CD14-positive monocyte (primary cell): ENCODE results near the gene MXRA7. TPM values are rescaled to one million over a fixed set of nuclear protein-coding genes. Genes with fewer than 3 reads are reported as not detected.
"Not testable (repeated sequence)": the region's sequence is repeated elsewhere in the genome, so short reads cannot be mapped to it uniquely, and the experiment has no call there.

Experiments
- DNase-seq, 3 donors: peaks; one replicate each; pipeline ENCODE4 v3.0.0-alpha.2; 2011 to 2022
- H2AFZ ChIP-seq: 2 replicates; pipeline ENCODE4 v1.6.0; 2012; ENCODE audit warnings: mild to moderate bottlenecking, low read depth, low read length, inconsistent platforms; ENCODE audit not compliant: insufficient read depth, poor library complexity, severe bottlenecking
- H3K27ac ChIP-seq, 2 donors: 1 replicate in 1 of 2; 2 replicates in 1 of 2; pipeline ENCODE4 v1.5.1; 2012 to 2013; ENCODE audit warnings: low read length in 2 of 2, control low read depth in 1 of 2, inconsistent platforms in 1 of 2, low read depth in 1 of 2, mild to moderate bottlenecking in 1 of 2
- H3K27me3 ChIP-seq, 2 donors: one replicate each; pipeline versions ENCODE4 v1.6.0 to v1.6.1; 2011 to 2013; ENCODE audit warnings: low read length in 2 of 2; ENCODE audit not compliant: control insufficient read depth in 2 of 2, insufficient read depth in 2 of 2
- H3K36me3 ChIP-seq, 2 donors: replicated peaks in 1 of 2; 1 replicate in 1 of 2; 2 replicates in 1 of 2; pipeline versions ENCODE4 v1.5.1 to v1.6.1; 2012 to 2013; ENCODE audit warnings: low read length in 2 of 2, control low read depth in 1 of 2, inconsistent platforms in 1 of 2, mild to moderate bottlenecking in 1 of 2; ENCODE audit not compliant: insufficient read depth in 2 of 2, control insufficient read depth in 1 of 2
- H3K4me1 ChIP-seq, 2 donors: 1 replicate in 1 of 2; 2 replicates in 1 of 2; pipeline versions ENCODE4 v1.5.1 to v1.6.1; 2012 to 2013; ENCODE audit warnings: low read length in 2 of 2, control low read depth in 1 of 2, inconsistent platforms in 1 of 2, mild to moderate bottlenecking in 1 of 2, moderate library complexity in 1 of 2; ENCODE audit not compliant: insufficient read depth in 2 of 2, control insufficient read depth in 1 of 2
- H3K4me2 ChIP-seq: replicated peaks from 2 replicates; pipeline ENCODE3; 2012; ENCODE audit warnings: low read length, moderate library complexity, mild to moderate bottlenecking; ENCODE audit not compliant: poor library complexity, severe bottlenecking; ENCODE audit errors: extremely low read depth
- H3K4me3 ChIP-seq, 3 experiments: fragments of 200-600 bp in 1 of 3; sonication (generic) in 1 of 3; replicated peaks in 1 of 3; 1 replicate in 2 of 3; 2 replicates in 1 of 3; pipeline ENCODE4 v1.5.1; 2011 to 2013; ENCODE audit warnings: low read length in 3 of 3, mild to moderate bottlenecking in 3 of 3, control low read depth in 2 of 3, low read depth in 2 of 3, inconsistent platforms in 1 of 3, moderate library complexity in 1 of 3
- H3K79me2 ChIP-seq: 2 replicates; pipeline ENCODE4 v1.6.0; 2012; ENCODE audit warnings: mild to moderate bottlenecking, control low read depth, inconsistent platforms, low read length, moderate library complexity; ENCODE audit not compliant: insufficient read depth
- H3K9ac ChIP-seq: 2 replicates; pipeline ENCODE4 v1.6.0; 2017; ENCODE audit warnings: low read length, mild to moderate bottlenecking; ENCODE audit not compliant: insufficient read depth, poor library complexity, severe bottlenecking
- H3K9me3 ChIP-seq, 2 donors: replicated peaks in 1 of 2; 1 replicate in 1 of 2; 2 replicates in 1 of 2; pipeline versions ENCODE4 v1.5.1 to v1.6.1; 2012 to 2013; ENCODE audit warnings: low read length in 2 of 2, control low read depth in 1 of 2; ENCODE audit not compliant: control insufficient read depth in 1 of 2, insufficient read depth in 1 of 2
- H4K20me1 ChIP-seq: 2 replicates; pipeline ENCODE4 v1.6.0; 2012; ENCODE audit warnings: mild to moderate bottlenecking, low read length, control low read depth, moderate library complexity; ENCODE audit not compliant: insufficient read depth
- H3K27ac Mint-ChIP-seq, 7 donors: one replicate each; pipeline ENCODE4 v1.8.0; 2020; ENCODE audit warnings: mild to moderate bottlenecking in 7 of 7, mixed read lengths in 7 of 7, moderate library complexity in 6 of 7, inconsistent platforms in 2 of 7
- H3K27me3 Mint-ChIP-seq, 3 donors: one replicate each; pipeline ENCODE4 v1.8.0; 2021 to 2022; ENCODE audit warnings: low read depth in 3 of 3, mild to moderate bottlenecking in 3 of 3, mixed read lengths in 3 of 3, moderate library complexity in 3 of 3, inconsistent platforms in 1 of 3
- H3K36me3 Mint-ChIP-seq, 2 donors: one replicate each; pipeline ENCODE4 v1.8.0; 2020; ENCODE audit warnings: mixed read lengths in 2 of 2, inconsistent platforms in 1 of 2, mild to moderate bottlenecking in 1 of 2
- H3K4me1 Mint-ChIP-seq: one replicate; pipeline ENCODE4 v1.8.0; 2020; ENCODE audit warnings: mild to moderate bottlenecking, mixed read lengths
- H3K4me3 Mint-ChIP-seq, 2 donors: one replicate each; pipeline ENCODE4 v1.8.0; 2020; ENCODE audit warnings: mild to moderate bottlenecking in 2 of 2, mixed read lengths in 2 of 2, moderate library complexity in 1 of 2
- H3K9me3 Mint-ChIP-seq, 7 donors: one replicate each; pipeline ENCODE4 v1.8.0; 2020 to 2022; ENCODE audit warnings: mixed read lengths in 7 of 7, mild to moderate bottlenecking in 6 of 7, moderate library complexity in 6 of 7, inconsistent platforms in 2 of 7
- CTCF ChIP-seq: fragments of 200-600 bp; IDR thresholded peaks from one replicate; pipeline ENCODE4 v1.8.0; 2022; ENCODE audit warnings: antibody characterized with exemption, mild to moderate bottlenecking
- WGBS: methylation state at CpG from one replicate; pipeline ENCODE4 v1.1.5; 2013; ENCODE audit warnings: missing lambda C conversion rate; ENCODE audit not compliant: insufficient coverage; 5-methylcytosine and 5-hydroxymethylcytosine counted together
- intact Hi-C, 2 donors: fragments of 100-400 bp; cut with micrococcal nuclease; formaldehyde crosslinking; loops; one replicate each; pipeline versions ENCODE4 v1.15.0 to v1.15.1; 2023
- polyA plus RNA-seq, 3 donors: library from polyadenylated mRNA; depleted of rRNA in 1 of 3; unstranded in 2 of 3; stranded (reverse) in 1 of 3; fragments of 300-500 nt in 2 of 3; fragments of >200 nt in 1 of 3; fragmentation: Illumina TruSeq in 2 of 3; gene quantifications; 1 replicate in 2 of 3; 2 replicates in 1 of 3; pipeline ENCODE4 v1.2.3, GENCODE V29; 2012 to 2021

MXRA7 gene
- polyA plus RNA-seq, 3 donors = 0.13 to 0.81 (median 0.30) TPM

GRCh38 chr17:76747716-76748363 lies 37.1 kb upstream of the MXRA7 start:
- H2AFZ ChIP-seq = no peak overlapping the region
- H3K36me3 ChIP-seq = peaks cover 40 to 91% of the 10 kb centered on the region in 2 donors
- Mint-ChIP-seq H3K27me3 (no peaks in the 10 kb centered on the region), H3K9me3 (no peaks in the 10 kb centered on the region), H3K4me3 (no peak overlapping the region), H3K36me3 (peaks cover 58 to 96% of the 10 kb centered on the region in 2 donors), H3K4me1 (peaks cover 4% of the 10 kb centered on the region), H3K27ac (peak overlapping the region in 3 of 7 donors; percentile 16 to 60 (median 41))
- H3K27me3 ChIP-seq = no peaks in the 10 kb centered on the region
- H3K27ac ChIP-seq = no peak overlapping the region
- H3K79me2 ChIP-seq = no peaks in the 10 kb centered on the region
- DNase-seq = no peak
- H3K4me1 ChIP-seq = no peaks in the 10 kb centered on the region
- intact Hi-C loops = no loop called here
- H3K4me2 ChIP-seq = no peak overlapping the region
- no peak overlapping the region for H3K9ac ChIP-seq
- 73% methylated on average over 6 of the region's 9 CpGs for WGBS
- no peaks in the 10 kb centered on the region for H3K9me3 ChIP-seq
- no peaks in the 10 kb centered on the region for H4K20me1 ChIP-seq
- no peak overlapping the region for H3K4me3 ChIP-seq
- no peak for TF ChIP-seq CTCF

- H3K9ac ChIP-seq, H3K4me2 ChIP-seq, H2AFZ ChIP-seq, H3K27me3 ChIP-seq, H3K27ac Mint-ChIP-seq, H3K4me1 Mint-ChIP-seq, H3K4me1 ChIP-seq, H3K4me3 Mint-ChIP-seq, H4K20me1 ChIP-seq, H3K27ac ChIP-seq, H3K27me3 Mint-ChIP-seq, DNase-seq, H3K9me3 Mint-ChIP-seq, intact Hi-C loops, H3K4me3 ChIP-seq, H3K9me3 ChIP-seq, H3K79me2 ChIP-seq: not testable (repeated sequence)
- WGBS = no CpG with 5 or more reads among the region's 6 CpGs
- peaks cover 47 to 96% of the 10 kb centered on the region in 2 donors for H3K36me3 ChIP-seq
- peaks cover 68 to 98% of the 10 kb centered on the region in 2 donors for H3K36me3 Mint-ChIP-seq
These were observed 35.0 kb upstream of the MXRA7 start for GRCh38 chr17:76745785-76746184.
